ENCODE measurements around the gene KIAA1549.

DNA sequence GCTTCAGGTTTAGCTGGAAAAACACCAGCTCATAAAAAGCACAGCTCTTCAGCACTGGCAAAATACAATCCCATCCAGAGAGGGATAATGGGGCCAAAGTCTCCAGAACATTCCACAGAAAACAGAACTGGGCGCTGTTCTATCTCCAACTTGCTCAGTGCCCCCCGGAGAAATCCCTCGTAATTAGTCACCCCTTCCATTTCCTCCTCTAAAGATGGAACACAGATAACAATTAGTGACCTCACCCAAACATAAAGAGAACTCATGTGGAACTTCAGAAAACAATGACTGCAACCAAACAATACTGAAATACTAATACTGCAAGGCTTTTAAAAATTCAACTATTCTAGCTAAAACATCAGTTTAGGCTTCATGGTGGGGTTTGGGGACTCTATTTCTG is 46.3 kb downstream of the KIAA1549 start:
- no peak for TF ChIP-seq USF2 (IDR thresholded peaks at IDR 0.05)
- no peak for TF ChIP-seq HOXA7 (CRISPR knock-in tag; IDR thresholded peaks at IDR 0.05)
- TF ChIP-seq BHLHE40 (IDR thresholded peaks at IDR 0.05; ENCODE audit: low read depth, low read length), result no peak
- no peak for TF ChIP-seq SMC3 (IDR thresholded peaks at IDR 0.05)
- no peak for TF ChIP-seq CTCF (IDR thresholded peaks at IDR 0.05)
